DOHH2 (cell line): Measurements from ENCODE around the gene VPS41.

ENCODE experiments used
- H3F3A ChIP-seq: fragments of 200-600 bp; sonication (generic), shearing (Covaris generic); 2 replicates; pipeline ENCODE4 v1.6.0; 2016; ENCODE audit warnings: antibody characterized with exemption, mild to moderate bottlenecking; ENCODE audit not compliant: control insufficient read depth, insufficient read depth
- H3K27ac ChIP-seq: fragments of 200-600 bp; sonication (generic); 2 replicates; pipeline ENCODE4 v1.5.1; 2014; ENCODE audit warnings: low read depth, mild to moderate bottlenecking, low read length, moderate library complexity
- H3K27me3 ChIP-seq: fragments of 200-600 bp; sonication (generic); 2 replicates; pipeline ENCODE4 v1.6.1; 2014; ENCODE audit warnings: mild to moderate bottlenecking, low read length, mixed read lengths; ENCODE audit not compliant: control insufficient read depth
- H3K36me3 ChIP-seq: fragments of 200-600 bp; sonication (generic); 2 replicates; pipeline ENCODE4 v1.6.1; 2014; ENCODE audit warnings: mild to moderate bottlenecking, low read length, moderate library complexity, mixed read lengths; ENCODE audit not compliant: control insufficient read depth
- H3K4me1 ChIP-seq: fragments of 200-600 bp; sonication (generic); 2 replicates; pipeline ENCODE4 v1.6.1; 2014; ENCODE audit warnings: mild to moderate bottlenecking, low read length, mixed read lengths; ENCODE audit not compliant: control insufficient read depth
- H3K4me2 ChIP-seq: fragments of 200-600 bp; sonication (generic); 2 replicates; pipeline ENCODE4 v1.6.0; 2014; ENCODE audit warnings: mild to moderate bottlenecking, low read length, moderate library complexity
- H3K4me3 ChIP-seq: fragments of 200-600 bp; sonication (generic); 2 replicates; pipeline ENCODE4 v1.5.1; 2014; ENCODE audit warnings: mild to moderate bottlenecking, low read length, mixed read lengths
- H3K79me2 ChIP-seq: fragments of 200-600 bp; sonication (generic); 2 replicates; pipeline ENCODE4 v1.6.1; 2014; ENCODE audit warnings: mild to moderate bottlenecking, low read length, mixed read lengths; ENCODE audit not compliant: control insufficient read depth
- H3K9me2 ChIP-seq: fragments of 200-600 bp; sonication (generic); replicated peaks from 2 replicates; pipeline ENCODE4 v1.6.1; 2014; ENCODE audit warnings: mild to moderate bottlenecking, low read length, mixed read lengths; ENCODE audit not compliant: control insufficient read depth
- H3K9me3 ChIP-seq: fragments of 200-600 bp; sonication (generic); 2 replicates; pipeline ENCODE4 v1.6.1; 2014; ENCODE audit warnings: antibody characterized with exemption, low read length, mixed read lengths; ENCODE audit not compliant: control insufficient read depth, insufficient read depth
- H4K20me1 ChIP-seq: fragments of 200-600 bp; sonication (generic); 2 replicates; pipeline ENCODE4 v1.6.0; 2014; ENCODE audit warnings: low read depth, mild to moderate bottlenecking, antibody characterized with exemption, low read length, moderate library complexity; ENCODE audit not compliant: control insufficient read depth, insufficient read depth
- CTCF ChIP-seq: fragments of 200-600 bp; sonication (generic); IDR thresholded peaks from one replicate; pipeline ENCODE4 v1.5.1; 2014; ENCODE audit warnings: antibody characterized with exemption, mild to moderate bottlenecking, low read depth, low read length; ENCODE audit not compliant: poor library complexity, severe bottlenecking
- EZH2phosphoT487 ChIP-seq: fragments of 200-600 bp; sonication (generic); IDR thresholded peaks from 2 replicates; pipeline ENCODE4 v1.6.1; 2017; ENCODE audit warnings: borderline replicate concordance, mild to moderate bottlenecking, antibody characterized with exemption, low read length, moderate library complexity, mixed read lengths

Gene VPS41

GRCh38 chr7:38681882-38682281, 227.1 kb downstream of the VPS41 start:
- H3K4me3 ChIP-seq: no peak overlapping the region
- H3K4me2 ChIP-seq: no peak overlapping the region
- H3K36me3 ChIP-seq: no peaks in the 10 kb centered on the region
- peaks cover 6% of the 10 kb centered on the region; the same call in 1 of the 2 replicates for H3K27me3 ChIP-seq
- H3K4me1 ChIP-seq: no peaks in the 10 kb centered on the region
- H3F3A ChIP-seq: no peaks in the 10 kb centered on the region
- no peak for TF ChIP-seq CTCF
- no peak for TF ChIP-seq EZH2phosphoT487
- H3K9me2 ChIP-seq: no peaks in the 10 kb centered on the region
- H3K9me3 ChIP-seq: no peaks in the 10 kb centered on the region
- H4K20me1 ChIP-seq: no peaks in the 10 kb centered on the region
- no peak overlapping the region for H3K27ac ChIP-seq
- H3K79me2 ChIP-seq: no peaks in the 10 kb centered on the region

GRCh38 chr7:38679419-38679818, 229.6 kb downstream of the VPS41 start:
- Histone ChIP-seq H3K27me3 (peaks cover 6% of the 10 kb centered on the region; the same call in 1 of the 2 replicates), H3K9me2 (no peaks in the 10 kb centered on the region), H3K4me1 (no peaks in the 10 kb centered on the region), H3K9me3 (no peaks in the 10 kb centered on the region), H3K4me3 (no peak overlapping the region), H3K4me2 (no peak overlapping the region), H4K20me1 (no peaks in the 10 kb centered on the region), H3K36me3 (no peaks in the 10 kb centered on the region), H3F3A (no peaks in the 10 kb centered on the region), H3K27ac (no peak overlapping the region), H3K79me2 (no peaks in the 10 kb centered on the region)
- TF ChIP-seq EZH2phosphoT487 (no peak), CTCF (no peak)

- Histone ChIP-seq H3K27ac (no peak overlapping the region), H3K9me2 (no peaks in the 10 kb centered on the region), H3K79me2 (no peaks in the 10 kb centered on the region)
Observed at GRCh38 chr7:38678698-38679054, 230.3 kb downstream of the VPS41 start.

More at GRCh38 chr7:38678698-38679054, 230.3 kb downstream of the VPS41 start:
- Histone ChIP-seq H4K20me1 (no peaks in the 10 kb centered on the region), H3K27me3 (peaks cover 6% of the 10 kb centered on the region; the same call in 1 of the 2 replicates), H3K36me3 (no peaks in the 10 kb centered on the region), H3K9me3 (no peaks in the 10 kb centered on the region), H3F3A (no peaks in the 10 kb centered on the region), H3K4me3 (no peak overlapping the region), H3K4me1 (no peaks in the 10 kb centered on the region), H3K4me2 (no peak overlapping the region)
- TF ChIP-seq EZH2phosphoT487 (no peak), CTCF (no peak)
